SU-DHL-6 (cell line): ENCODE results near the gene PRTN3.

Source experiments
- CTCF ChIP-seq: fragments of 200-600 bp; sonication (generic); IDR thresholded peaks from one replicate; pipeline ENCODE4 v1.5.1; 2017; ENCODE audit warnings: antibody characterized with exemption, mild to moderate bottlenecking, low read length, moderate library complexity; ENCODE audit not compliant: insufficient read depth, poor library complexity, severe bottlenecking
- EZH2phosphoT487 ChIP-seq: fragments of 200-600 bp; sonication (generic), shearing (Covaris generic); conservative IDR thresholded peaks from 2 replicates; pipeline ENCODE4 v1.6.1; 2018; ENCODE audit warnings: mild to moderate bottlenecking, antibody characterized with exemption, low read length, moderate library complexity, mixed read lengths

- TF ChIP-seq CTCF (no peak), EZH2phosphoT487 (no peak)
Measured at GRCh38 chr19:888581-889385, 48.0 kb downstream of the PRTN3 start.
